ENCODE results near the gene ASTN2.

DNA sequence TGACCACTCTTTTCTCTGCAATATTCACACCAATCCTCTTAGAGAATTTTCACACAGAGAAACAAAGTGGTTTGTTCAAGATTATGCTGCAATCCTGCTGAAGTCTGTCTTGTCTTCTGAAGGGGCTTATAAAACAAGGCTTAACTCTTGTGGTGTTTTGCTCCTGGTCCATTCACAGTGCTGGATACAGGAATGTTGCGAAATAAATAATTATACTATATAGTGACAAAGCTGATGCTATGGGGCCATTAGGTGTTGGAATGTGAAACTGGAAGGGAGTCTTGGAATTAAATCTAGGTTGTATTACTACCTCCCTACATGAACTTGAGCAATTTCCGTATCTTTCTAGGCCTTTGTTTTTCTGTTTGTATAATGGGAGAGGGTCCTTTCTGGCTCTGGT, 557.5 kb downstream of the ASTN2 start:
- no peak for TF ChIP-seq CTCF (IDR thresholded peaks at IDR 0.05)
- no peak for TF ChIP-seq EP300 (IDR thresholded peaks at IDR 0.05)
- TF ChIP-seq SMC3 (IDR thresholded peaks at IDR 0.05): no peak
- no peak for TF ChIP-seq NR3C1 (IDR thresholded peaks at IDR 0.05)
- no peak for TF ChIP-seq POLR2AphosphoS2 (conservative IDR thresholded peaks at IDR 0.05; ENCODE audit: low read length)
- no peak for TF ChIP-seq POLR2A (IDR thresholded peaks at IDR 0.05; ENCODE audit: low read length)
- no peak for TF ChIP-seq EHF (CRISPR knock-in tag; IDR thresholded peaks at IDR 0.05)
- TF ChIP-seq MYC (IDR thresholded peaks at IDR 0.05; ENCODE audit: borderline replicate concordance, low read length): no peak
- no peak for TF ChIP-seq JUNB (IDR thresholded peaks at IDR 0.05)
